ENCODE results near the gene SAFB2.

SAFB2 gene

GRCh38 chr19:5594521-5594950 is 28.0 kb downstream of the SAFB2 start:
- Histone ChIP-seq H2BK5ac (ENCODE audit: low read depth, low read length, poor library complexity) (no peak overlapping the region), H3K9me3 (ENCODE audit: insufficient read depth, low read depth, low read length) (peaks cover 3% of the 10 kb centered on the region), H2BK12ac (ENCODE audit: low read length) (no peak overlapping the region), H3K4ac (ENCODE audit: low read depth, low read length) (no peak overlapping the region), H3K27me3 (ENCODE audit: insufficient read depth, low read length) (no peaks in the 10 kb centered on the region), H4K8ac (ENCODE audit: low read depth, low read length) (no peak overlapping the region), H3K14ac (ENCODE audit: low read length) (no peak overlapping the region), H3K36me3 (ENCODE audit: control insufficient read depth in 1 of 2, insufficient read depth in 2 of 2, low read length in 2 of 2) (peaks cover 80 to 91% of the 10 kb centered on the region in 2 experiments), H3K79me1 (ENCODE audit: low read length) (no peaks in the 10 kb centered on the region), H3K18ac (ENCODE audit: low read length) (no peak overlapping the region), H3K4me1 (ENCODE audit: control insufficient read depth in 1 of 2, insufficient read depth in 2 of 2, low read length in 2 of 2) (no peaks in the 10 kb centered on the region), H2BK120ac (ENCODE audit: insufficient read depth, low read length, poor library complexity) (no peak overlapping the region), H4K91ac (ENCODE audit: low read depth, low read length) (no peak overlapping the region), H3K79me2 (ENCODE audit: control insufficient read depth, insufficient read depth, low read length, poor library complexity) (no peaks in the 10 kb centered on the region), H3K4me2 (ENCODE audit: low read length) (no peak overlapping the region), H3K9ac (ENCODE audit: low read length) (no peak overlapping the region), H2AFZ (ENCODE audit: insufficient read depth, low read length, poor library complexity) (no peak overlapping the region), H2AK5ac (ENCODE audit: low read length) (no peak overlapping the region), H4K12ac (ENCODE audit: low read depth, low read length) (no peak overlapping the region), H3K27ac (ENCODE audit: low read depth, low read length) (no peak overlapping the region), H3K4me3 (ENCODE audit: low read depth, low read length) (no peak overlapping the region), H3K23ac (ENCODE audit: low read length) (no peak overlapping the region)
- DNase-seq, result no peak
- no CpG with 5 or more reads among the region's 7 CpGs for WGBS (ENCODE audit: extremely low coverage, insufficient coverage, insufficient read length)

DNA sequence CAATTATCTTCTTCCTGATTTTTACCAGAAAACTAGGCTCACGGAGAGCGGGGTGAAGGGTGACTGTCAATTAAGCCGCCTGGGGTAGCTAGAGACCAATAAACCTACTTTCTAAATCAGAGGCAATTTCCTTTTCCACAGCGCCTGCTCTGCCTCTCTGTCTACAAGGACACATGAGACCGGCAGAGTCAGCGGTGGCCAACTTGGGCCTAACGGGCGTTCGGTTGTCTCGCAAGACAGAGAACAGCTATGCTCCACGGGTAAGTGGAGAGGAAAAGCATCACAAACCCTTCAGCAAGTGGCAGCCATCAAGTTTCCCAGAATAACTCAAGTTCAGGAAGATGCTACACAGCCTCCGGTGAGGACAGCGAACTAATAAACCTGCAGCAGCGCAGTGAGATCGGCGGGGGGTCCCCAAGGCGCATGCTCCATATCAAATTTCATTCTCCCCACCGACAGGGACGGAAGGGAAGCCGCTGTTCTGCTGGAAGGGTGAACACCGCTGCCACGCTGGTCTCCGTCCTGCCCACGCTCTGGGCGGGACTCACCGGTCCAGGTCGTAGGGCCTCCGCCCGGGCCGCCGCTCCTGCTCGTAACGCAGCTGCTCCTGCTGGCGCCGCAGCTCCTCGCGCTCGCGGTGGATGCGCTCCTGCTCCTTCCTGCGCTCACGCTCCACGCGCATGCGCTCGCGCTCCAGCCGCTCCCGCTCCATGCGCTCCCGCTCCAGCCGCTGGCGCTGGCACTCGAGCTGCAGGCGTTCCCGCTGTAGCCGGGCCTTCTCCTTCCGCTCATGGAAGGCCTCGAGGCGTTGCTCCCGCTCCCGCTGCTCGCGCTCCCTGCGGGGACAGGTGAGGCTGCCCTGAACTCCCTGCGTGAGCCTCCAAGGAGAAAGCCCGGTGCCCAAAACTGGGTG is 29.0 kb downstream of the SAFB2 start:
- no peak overlapping the region for H4K12ac ChIP-seq (ENCODE audit: low read depth, low read length)
- no peak overlapping the region for H3K4me3 ChIP-seq (ENCODE audit: low read depth, low read length)

DNA sequence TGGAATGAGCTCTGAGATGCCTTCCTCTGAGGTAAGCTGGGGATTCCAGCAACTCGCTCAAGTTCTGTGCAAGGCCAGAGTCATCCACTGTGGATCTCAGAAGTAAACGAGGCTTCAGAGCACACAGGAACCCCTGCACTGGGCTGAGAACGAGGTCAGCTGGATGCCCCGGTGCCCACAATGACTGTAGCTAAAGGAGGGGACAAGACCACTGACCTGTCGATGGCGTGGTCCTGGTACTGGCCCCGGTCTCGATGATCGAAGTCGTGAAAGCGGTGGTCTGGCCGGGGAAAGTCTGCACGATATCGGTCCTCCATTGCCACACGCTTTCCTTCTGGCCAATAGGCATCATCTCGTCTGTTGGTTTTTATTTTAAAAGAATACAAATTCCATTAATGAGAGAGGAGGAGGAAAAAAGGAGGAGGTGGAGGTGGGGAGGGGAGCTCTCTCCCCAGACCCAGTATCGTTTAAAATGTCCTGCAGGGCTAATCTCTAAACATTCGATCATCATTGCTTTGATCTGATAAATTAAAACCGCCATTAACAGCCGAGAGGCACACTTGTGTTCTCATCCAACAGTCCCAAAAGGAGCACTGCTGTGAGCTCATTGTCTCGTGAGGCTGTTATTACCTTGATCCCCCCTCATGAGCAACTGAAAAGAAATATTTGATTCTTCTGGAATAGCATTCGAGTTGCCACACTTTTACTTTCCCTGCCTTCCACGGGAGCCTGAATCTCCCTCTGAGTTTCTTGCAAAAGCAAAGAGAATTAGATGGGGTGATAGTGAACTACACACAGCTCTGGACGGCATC is 29.8 kb downstream of the SAFB2 start:
- Histone ChIP-seq H3K4ac (ENCODE audit: low read depth, low read length) (no peak overlapping the region), H2BK120ac (ENCODE audit: insufficient read depth, low read length, poor library complexity) (no peak overlapping the region), H3K79me1 (ENCODE audit: low read length) (no peaks in the 10 kb centered on the region), H3K14ac (ENCODE audit: low read length) (no peak overlapping the region), H3K79me2 (ENCODE audit: control insufficient read depth, insufficient read depth, low read length, poor library complexity) (no peaks in the 10 kb centered on the region), H2BK5ac (ENCODE audit: low read depth, low read length, poor library complexity) (no peak overlapping the region), H2BK12ac (ENCODE audit: low read length) (no peak overlapping the region), H3K18ac (ENCODE audit: low read length) (no peak overlapping the region), H3K27ac (ENCODE audit: low read depth, low read length) (no peak overlapping the region), H3K4me2 (ENCODE audit: low read length) (no peak overlapping the region), H3K27me3 (ENCODE audit: insufficient read depth, low read length) (no peaks in the 10 kb centered on the region), H4K91ac (ENCODE audit: low read depth, low read length) (no peak overlapping the region), H4K12ac (ENCODE audit: low read depth, low read length) (no peak overlapping the region), H3K4me3 (ENCODE audit: low read depth, low read length) (no peak overlapping the region), H3K4me1 (ENCODE audit: control insufficient read depth in 1 of 2, insufficient read depth in 2 of 2, low read length in 2 of 2) (no peaks in the 10 kb centered on the region), H2AFZ (ENCODE audit: insufficient read depth, low read length, poor library complexity) (no peak overlapping the region), H3K9ac (ENCODE audit: low read length) (no peak overlapping the region), H4K8ac (ENCODE audit: low read depth, low read length) (no peak overlapping the region), H3K9me3 (ENCODE audit: insufficient read depth, low read depth, low read length) (peaks cover 3% of the 10 kb centered on the region), H3K23ac (ENCODE audit: low read length) (no peak overlapping the region), H3K36me3 (ENCODE audit: control insufficient read depth in 1 of 2, insufficient read depth in 2 of 2, low read length in 2 of 2) (peaks cover 84 to 92% of the 10 kb centered on the region in 2 experiments), H2AK5ac (ENCODE audit: low read length) (no peak overlapping the region)
- no CpG with 5 or more reads among the region's 24 CpGs for whole genome bisulfite sequencing (ENCODE audit: extremely low coverage, insufficient coverage, insufficient read length)
- DNase-seq, result no peak

More for the DNA sequence above, 29.0 kb downstream of the SAFB2 start:
- Histone ChIP-seq H3K27me3 (ENCODE audit: insufficient read depth, low read length) (no peaks in the 10 kb centered on the region), H3K27ac (ENCODE audit: low read depth, low read length) (no peak overlapping the region), H2AK5ac (ENCODE audit: low read length) (no peak overlapping the region), H3K4me1 (ENCODE audit: control insufficient read depth in 1 of 2, insufficient read depth in 2 of 2, low read length in 2 of 2) (no peaks in the 10 kb centered on the region), H3K9me3 (ENCODE audit: insufficient read depth, low read depth, low read length) (peaks cover 3% of the 10 kb centered on the region), H4K91ac (ENCODE audit: low read depth, low read length) (no peak overlapping the region), H3K18ac (ENCODE audit: low read length) (no peak overlapping the region), H2AFZ (ENCODE audit: insufficient read depth, low read length, poor library complexity) (no peak overlapping the region), H3K79me1 (ENCODE audit: low read length) (no peaks in the 10 kb centered on the region), H2BK120ac (ENCODE audit: insufficient read depth, low read length, poor library complexity) (no peak overlapping the region), H2BK12ac (ENCODE audit: low read length) (no peak overlapping the region), H4K8ac (ENCODE audit: low read depth, low read length) (no peak overlapping the region), H3K79me2 (ENCODE audit: control insufficient read depth, insufficient read depth, low read length, poor library complexity) (no peaks in the 10 kb centered on the region), H3K4me2 (ENCODE audit: low read length) (no peak overlapping the region), H2BK5ac (ENCODE audit: low read depth, low read length, poor library complexity) (no peak overlapping the region), H3K36me3 (ENCODE audit: control insufficient read depth in 1 of 2, insufficient read depth in 2 of 2, low read length in 2 of 2) (peaks cover 83 to 92% of the 10 kb centered on the region in 2 experiments), H3K9ac (ENCODE audit: low read length) (no peak overlapping the region), H3K14ac (ENCODE audit: low read length) (no peak overlapping the region), H3K4ac (ENCODE audit: low read depth, low read length) (no peak overlapping the region), H3K23ac (ENCODE audit: low read length) (no peak overlapping the region)
- DNase-seq, result no peak
- WGBS (ENCODE audit: extremely low coverage, insufficient coverage, insufficient read length), result no CpG with 5 or more reads among the region's 67 CpGs

DNA sequence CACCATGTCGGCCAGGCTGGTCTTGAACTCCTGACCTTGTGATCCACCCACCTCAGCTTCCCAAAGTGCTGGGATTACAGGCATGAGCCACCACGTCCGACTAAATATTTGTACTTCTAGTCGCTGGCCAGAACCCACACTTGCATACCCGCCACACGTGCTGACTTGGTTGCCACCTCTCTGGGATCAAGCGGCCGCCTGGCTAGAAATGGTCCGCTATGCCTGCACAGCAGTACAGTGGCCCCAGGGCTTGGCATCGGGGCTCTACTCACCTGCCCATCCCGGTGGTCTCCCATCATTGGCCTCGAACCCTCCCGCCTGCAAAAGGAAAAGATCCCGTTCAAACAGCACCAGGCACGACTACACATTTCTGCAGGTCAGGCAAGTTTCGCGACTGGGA is 31.1 kb downstream of the SAFB2 start:
- Histone ChIP-seq H3K4me3 (ENCODE audit: low read depth, low read length) (no peak overlapping the region), H3K9ac (ENCODE audit: low read length) (no peak overlapping the region), H3K18ac (ENCODE audit: low read length) (no peak overlapping the region), H3K79me2 (ENCODE audit: control insufficient read depth, insufficient read depth, low read length, poor library complexity) (no peaks in the 10 kb centered on the region), H3K79me1 (ENCODE audit: low read length) (no peaks in the 10 kb centered on the region), H3K27me3 (ENCODE audit: insufficient read depth, low read length) (no peaks in the 10 kb centered on the region), H3K4me2 (ENCODE audit: low read length) (no peak overlapping the region), H4K8ac (ENCODE audit: low read depth, low read length) (no peak overlapping the region), H3K4me1 (ENCODE audit: control insufficient read depth in 1 of 2, insufficient read depth in 2 of 2, low read length in 2 of 2) (peaks cover under 1 to 3% of the 10 kb centered on the region in 2 experiments), H3K23ac (ENCODE audit: low read length) (no peak overlapping the region), H2BK5ac (ENCODE audit: low read depth, low read length, poor library complexity) (no peak overlapping the region), H3K9me3 (ENCODE audit: insufficient read depth, low read depth, low read length) (peaks cover 3% of the 10 kb centered on the region), H2AFZ (ENCODE audit: insufficient read depth, low read length, poor library complexity) (no peak overlapping the region), H2AK5ac (ENCODE audit: low read length) (no peak overlapping the region), H2BK120ac (ENCODE audit: insufficient read depth, low read length, poor library complexity) (no peak overlapping the region), H3K14ac (ENCODE audit: low read length) (no peak overlapping the region), H2BK12ac (ENCODE audit: low read length) (no peak overlapping the region), H3K36me3 (ENCODE audit: control insufficient read depth in 1 of 2, insufficient read depth in 2 of 2, low read length in 2 of 2) (peaks cover 85 to 91% of the 10 kb centered on the region in 2 experiments), H4K91ac (ENCODE audit: low read depth, low read length) (no peak overlapping the region), H3K4ac (ENCODE audit: low read depth, low read length) (no peak overlapping the region), H4K12ac (ENCODE audit: low read depth, low read length) (no peak overlapping the region), H3K27ac (ENCODE audit: low read depth, low read length) (no peak overlapping the region)
- no CpG with 5 or more reads among the region's 17 CpGs for WGBS (ENCODE audit: extremely low coverage, insufficient coverage, insufficient read length)
- DNase-seq, result no peak

All from trophoblast cell (in vitro differentiated cells and primary cell).